Heart left ventricle (tissue), 13 donors: ENCODE measurements around the gene NUP155.
"Not testable (repeated sequence)": the region's sequence is repeated elsewhere in the genome, so short reads cannot be mapped to it uniquely, and the experiment has no call there.

Source experiments
- POLR2A ChIP-seq, 2 donors: fragments of 450-650 bp; IDR thresholded peaks; one replicate each; pipeline ENCODE4 v1.6.1; 2017; ENCODE audit warnings: antibody characterized with exemption in 2 of 2, mild to moderate bottlenecking in 2 of 2, moderate library complexity in 2 of 2
- TF ChIP-seq, protein P1 (sequence below), 12 donors: fragments of 200-600 bp; sonication (generic) in 4 of 12; IDR thresholded peaks; one replicate each; pipeline versions ENCODE4 v1.5.0 to v1.8.0; 2018 to 2022; ENCODE audit warnings: antibody characterized with exemption in 12 of 12, mild to moderate bottlenecking in 5 of 12
- donor health status: ischemic (EF 13 %, LVEDD 7.1; RV severe dilation, severe dysfunction).
- donor health status: DM: no; HTN: yes; CAD: no.
- donor health status: DM: no; HTN: no; CAD: no.
- donor health status: ischemic (EF 25% LVEDD 6.9; RV normal size, moderate dysfunction).
- donor health status: ischemic (EF 25% LVEDD 5.7; RV mildly dilated, moderate dysfunction).
- donor health status: ischemic (EF 35%, LVEDD 5.7; RV mildly dilated, moderate dysfunction).
- donor health status: nonischemic (EF 11% LVEDD 7.7; RV severe dilation, severe dysfunction).
- donor health status: DM: yes; HTN: yes; CAD: no.
- donor health status: PGD.
- donor health status: ischemic (EF 29% LVEDD 5.4; RV normal size, mild dysfunction).
- donor health status: nonischemic (EF 23%, LVEDD 6.1; RV moderate dilation, normal function).

GRCh38 chr5:37296313-37296712 lies 74.6 kb downstream of the NUP155 start:
- not testable (repeated sequence) for TF ChIP-seq POLR2A (IDR thresholded peaks at IDR 0.05)
- TF ChIP-seq, protein P1, sequence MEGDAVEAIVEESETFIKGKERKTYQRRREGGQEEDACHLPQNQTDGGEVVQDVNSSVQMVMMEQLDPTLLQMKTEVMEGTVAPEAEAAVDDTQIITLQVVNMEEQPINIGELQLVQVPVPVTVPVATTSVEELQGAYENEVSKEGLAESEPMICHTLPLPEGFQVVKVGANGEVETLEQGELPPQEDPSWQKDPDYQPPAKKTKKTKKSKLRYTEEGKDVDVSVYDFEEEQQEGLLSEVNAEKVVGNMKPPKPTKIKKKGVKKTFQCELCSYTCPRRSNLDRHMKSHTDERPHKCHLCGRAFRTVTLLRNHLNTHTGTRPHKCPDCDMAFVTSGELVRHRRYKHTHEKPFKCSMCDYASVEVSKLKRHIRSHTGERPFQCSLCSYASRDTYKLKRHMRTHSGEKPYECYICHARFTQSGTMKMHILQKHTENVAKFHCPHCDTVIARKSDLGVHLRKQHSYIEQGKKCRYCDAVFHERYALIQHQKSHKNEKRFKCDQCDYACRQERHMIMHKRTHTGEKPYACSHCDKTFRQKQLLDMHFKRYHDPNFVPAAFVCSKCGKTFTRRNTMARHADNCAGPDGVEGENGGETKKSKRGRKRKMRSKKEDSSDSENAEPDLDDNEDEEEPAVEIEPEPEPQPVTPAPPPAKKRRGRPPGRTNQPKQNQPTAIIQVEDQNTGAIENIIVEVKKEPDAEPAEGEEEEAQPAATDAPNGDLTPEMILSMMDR (IDR thresholded peaks at IDR 0.05), result not testable (repeated sequence)
